ENCODE data around the gene TFDP1.
"Not testable (repeated sequence)": the region's sequence is repeated elsewhere in the genome, so short reads cannot be mapped to it uniquely, and the experiment has no call there.

TFDP1 gene

GRCh38 chr13:113566227-113566561 is 18.4 kb upstream of the TFDP1 start:
- in situ Hi-C loops (cut with HindIII; ENCODE audit: low sequenced_read_pairs), result no loop called here

- in situ Hi-C loops (cut with HindIII; ENCODE audit: low sequenced_read_pairs), result no loop called here
These were observed 16.9 kb upstream of the TFDP1 start for GRCh38 chr13:113567681-113568080.

DNA sequence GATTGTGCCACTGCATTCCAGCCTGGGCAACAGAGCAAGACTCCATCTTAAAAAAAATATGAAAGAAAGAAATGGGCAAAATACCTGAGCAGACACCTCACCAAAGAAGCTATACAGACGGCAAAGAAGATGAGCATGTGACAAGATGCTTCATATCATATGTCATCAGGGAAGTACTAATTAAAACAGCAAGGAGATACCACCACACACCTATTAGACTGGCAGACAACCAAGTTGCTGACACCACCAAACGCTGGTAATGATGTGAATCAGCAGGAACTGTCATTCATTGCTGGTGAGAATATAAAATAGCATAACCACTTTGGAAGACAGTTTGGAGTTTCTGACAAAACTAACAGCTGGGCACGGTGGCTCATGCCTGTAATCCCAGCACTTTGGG is 11.5 kb upstream of the TFDP1 start:
- in situ Hi-C loops (cut with HindIII; ENCODE audit: low sequenced_read_pairs), result no loop called here

DNA sequence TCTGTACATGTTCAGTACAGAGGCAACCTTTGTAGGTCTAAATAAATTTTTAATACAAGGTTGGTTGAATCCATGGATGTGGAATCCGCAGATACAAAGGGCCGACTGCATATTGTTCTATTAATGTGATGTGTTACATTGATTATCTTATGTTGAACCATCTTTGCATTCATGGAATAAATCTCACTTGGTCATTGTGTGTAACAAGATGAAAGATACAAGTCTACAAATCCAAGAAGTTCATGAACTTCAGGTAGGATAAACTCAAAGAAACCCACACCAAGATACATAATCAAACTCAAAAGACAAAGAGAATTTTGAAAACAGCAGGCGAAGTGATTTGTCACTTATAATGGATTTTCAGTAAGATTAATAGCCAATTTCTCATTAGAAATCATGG is 8.0 kb upstream of the TFDP1 start:
- in situ Hi-C loops (cut with HindIII; ENCODE audit: low sequenced_read_pairs), result no loop called here

DNA sequence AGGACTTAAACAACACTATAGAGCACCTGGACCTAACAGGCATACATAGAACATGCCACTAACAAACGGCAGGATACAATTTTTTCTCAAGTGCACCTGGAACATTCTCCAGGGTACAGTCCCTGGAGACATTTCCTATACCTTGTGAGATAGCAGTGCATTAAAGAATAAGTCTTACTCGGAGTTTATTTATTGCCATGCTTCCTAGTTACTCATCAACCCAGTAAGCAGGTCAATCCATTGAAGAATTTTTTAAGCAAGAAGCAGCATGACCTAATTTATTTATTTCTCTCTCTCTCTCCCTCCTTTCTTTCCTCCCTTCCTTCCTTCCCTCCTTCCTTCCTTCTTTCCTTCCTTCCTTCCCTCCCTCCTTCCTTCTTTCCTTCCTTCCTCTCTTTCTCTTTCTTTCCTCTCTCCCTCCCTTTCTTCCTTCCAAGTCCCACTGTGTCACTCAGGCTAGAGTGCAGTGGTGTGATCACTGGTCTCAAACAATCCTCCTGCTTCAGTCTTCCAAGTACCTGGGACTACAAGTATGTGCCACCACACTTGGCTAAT is 6.6 kb upstream of the TFDP1 start:
- in situ Hi-C loops (cut with HindIII; ENCODE audit: low sequenced_read_pairs), result no loop called here

- in situ Hi-C loops (cut with HindIII; ENCODE audit: low sequenced_read_pairs), result no loop called here
These were observed 4.9 kb upstream of the TFDP1 start for GRCh38 chr13:113579686-113580085.

- in situ Hi-C loops (cut with HindIII; ENCODE audit: low sequenced_read_pairs), result no loop called here
These were observed 2.7 kb upstream of the TFDP1 start for GRCh38 chr13:113581871-113582270.

DNA sequence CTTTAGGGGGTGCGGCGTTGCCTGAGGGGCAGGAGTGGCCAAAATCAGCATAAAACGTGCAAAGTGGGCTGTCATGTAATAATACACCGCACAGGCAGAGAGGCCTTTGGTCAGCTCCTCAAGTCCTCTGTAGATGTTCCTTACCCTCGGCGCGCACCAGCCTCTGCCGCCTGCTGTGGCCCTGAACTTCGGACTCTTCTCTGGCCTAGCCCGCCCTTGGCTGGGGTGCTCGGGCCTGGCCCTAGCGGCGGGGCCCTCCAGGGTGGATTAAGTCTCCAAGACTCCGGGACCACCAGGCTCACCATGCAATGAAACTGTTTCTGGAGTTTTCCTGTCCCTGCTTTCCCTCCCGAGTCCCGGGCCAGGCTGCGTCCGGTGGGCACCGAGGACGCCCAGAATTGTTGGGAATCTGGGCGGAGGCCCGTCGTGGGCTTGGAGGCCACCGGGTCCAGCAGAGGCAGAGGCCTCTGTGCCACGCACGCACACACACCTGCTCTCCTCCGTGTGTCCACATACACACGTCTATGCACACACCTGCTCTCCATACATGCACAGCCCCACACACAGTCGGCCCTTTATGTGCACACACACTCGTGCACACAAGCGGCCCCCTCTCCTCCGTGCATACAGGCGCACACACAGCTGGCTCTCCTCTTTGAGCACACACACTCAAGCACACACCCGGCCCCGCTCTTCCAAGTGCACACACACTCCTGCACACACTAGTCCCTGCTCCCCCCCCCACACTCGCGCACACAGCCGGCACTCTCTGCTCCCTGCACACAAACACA is 1.5 kb upstream of the TFDP1 start:
- in situ Hi-C loops (cut with HindIII; ENCODE audit: low sequenced_read_pairs), result no loop called here

GRCh38 chr13:113584870-113585671 is 518 bp downstream of the TFDP1 start:
- in situ Hi-C loops (cut with HindIII; ENCODE audit: low sequenced_read_pairs), result no loop called here

DNA sequence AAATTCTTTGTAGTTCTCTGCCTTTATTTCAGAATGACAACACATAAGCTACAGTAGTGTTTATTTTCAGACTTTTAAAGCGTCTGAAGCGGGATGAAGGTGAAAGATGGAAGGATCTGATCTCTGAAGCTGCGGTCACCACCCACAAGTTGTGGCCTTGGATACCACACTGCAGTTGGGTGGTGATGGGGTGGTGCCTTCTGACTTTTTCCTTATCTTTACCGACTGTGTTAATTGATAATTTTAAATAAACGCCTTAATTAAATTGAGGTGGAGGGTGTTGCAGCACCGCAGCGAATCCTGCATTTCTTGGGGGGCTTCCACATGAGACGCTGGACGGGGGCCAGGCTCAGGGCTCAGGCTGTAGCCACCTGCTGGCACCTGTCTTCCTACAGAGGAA is 1.3 kb downstream of the TFDP1 start:
- in situ Hi-C loops (cut with HindIII; ENCODE audit: low sequenced_read_pairs), result no loop called here

DNA sequence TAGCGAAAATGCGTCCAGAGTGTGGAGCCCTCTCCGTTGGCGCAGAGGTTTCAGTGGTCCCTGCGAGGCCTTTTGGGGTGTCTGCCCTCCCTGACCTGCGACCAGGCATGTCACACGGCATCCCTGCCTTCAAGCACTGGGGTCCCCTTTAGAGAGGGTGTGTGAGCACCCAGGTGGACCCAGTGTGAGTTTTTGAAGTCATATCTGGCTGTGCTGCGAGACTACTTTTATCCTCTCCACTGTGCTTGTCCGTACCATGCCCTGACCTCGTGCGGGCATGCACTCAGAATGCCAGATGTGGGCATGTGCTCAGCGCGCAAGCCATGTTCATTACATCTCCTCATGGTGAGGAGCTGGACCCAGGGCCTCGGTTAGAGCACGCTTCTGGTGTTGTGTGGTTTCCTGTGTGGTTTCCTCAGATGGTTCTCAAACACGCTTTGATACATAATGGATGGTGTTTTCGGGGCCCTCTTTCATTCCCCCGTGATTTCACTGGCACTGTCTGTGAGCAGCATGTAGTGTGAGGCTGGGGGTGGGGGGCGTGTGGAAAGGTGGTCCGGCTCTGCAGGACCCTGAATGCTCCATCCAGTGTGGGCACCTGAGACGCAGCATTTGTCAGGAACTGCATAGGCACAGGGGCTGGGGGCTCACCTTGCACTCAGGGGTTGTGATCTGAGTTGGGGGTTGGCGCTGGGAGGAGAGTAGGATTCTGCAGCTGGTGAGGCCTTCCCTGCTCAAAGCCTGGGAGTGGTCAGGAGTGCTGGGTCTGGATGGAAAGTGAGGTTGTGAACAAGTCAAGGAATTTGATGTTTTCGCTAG is 2.3 kb downstream of the TFDP1 start:
- in situ Hi-C loops (cut with HindIII; ENCODE audit: low sequenced_read_pairs), result no loop called here

GRCh38 chr13:113588394-113589111 is 4.0 kb downstream of the TFDP1 start:
- in situ Hi-C loops (cut with HindIII; ENCODE audit: low sequenced_read_pairs), result no loop called here

DNA sequence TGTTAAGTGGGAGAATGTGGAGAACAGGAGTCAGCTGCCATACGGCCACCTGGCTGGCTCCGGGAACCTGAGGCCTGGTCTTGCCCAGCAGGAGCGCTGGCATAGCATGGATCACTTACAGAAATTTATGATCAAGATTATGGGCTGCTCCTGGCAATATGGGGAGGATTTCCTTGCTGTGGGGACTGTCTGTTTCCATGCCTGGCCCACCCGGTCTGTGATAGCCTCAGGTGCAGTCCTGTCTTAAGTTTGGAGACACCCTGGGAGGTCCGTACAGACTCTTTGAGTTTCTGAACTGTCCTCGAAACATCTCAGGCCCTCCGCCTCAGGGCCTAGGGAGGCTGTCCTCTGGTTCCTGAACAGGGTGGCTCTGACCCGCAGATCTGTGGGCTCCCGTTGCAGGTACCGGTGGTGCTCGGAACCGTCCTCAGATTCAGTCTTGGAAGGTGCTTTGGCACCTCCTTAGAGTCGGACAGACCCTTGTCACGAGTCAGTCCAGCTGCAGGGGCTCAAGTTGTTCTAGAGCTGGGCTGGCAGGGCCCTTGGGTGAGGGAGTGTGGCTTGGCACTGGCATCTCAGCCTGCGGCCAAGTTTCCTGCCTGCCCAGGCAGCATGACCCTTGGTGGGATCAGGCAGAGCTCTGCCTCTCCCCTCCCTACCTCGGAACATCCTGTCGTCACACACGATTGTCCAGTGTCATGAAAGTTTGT is 4.9 kb downstream of the TFDP1 start:
- in situ Hi-C loops (cut with HindIII; ENCODE audit: low sequenced_read_pairs), result no loop called here

GRCh38 chr13:113589961-113590339 is 5.4 kb downstream of the TFDP1 start:
- in situ Hi-C loops (cut with HindIII; ENCODE audit: low sequenced_read_pairs), result no loop called here

GRCh38 chr13:113591750-113592149 is 7.2 kb downstream of the TFDP1 start:
- in situ Hi-C loops (cut with HindIII; ENCODE audit: low sequenced_read_pairs), result no loop called here

- in situ Hi-C loops (cut with HindIII; ENCODE audit: low sequenced_read_pairs), result no loop called here
These were observed 8.0 kb downstream of the TFDP1 start for GRCh38 chr13:113592571-113592970.

GRCh38 chr13:113594066-113594821 is 9.7 kb downstream of the TFDP1 start:
- in situ Hi-C loops (cut with HindIII; ENCODE audit: low sequenced_read_pairs), result not testable (repeated sequence)

GRCh38 chr13:113595131-113595530 is 10.6 kb downstream of the TFDP1 start:
- in situ Hi-C loops (cut with HindIII; ENCODE audit: low sequenced_read_pairs), result no loop called here

Measured in DLD1 (cell line).